EH (cell line): ENCODE results near the gene DNAJB9.

Source experiments
- DNase-seq: peaks from one replicate; pipeline ENCODE4 v3.0.0-alpha.2; 2015; ENCODE audit warnings: low read depth

DNAJB9 gene

DNA sequence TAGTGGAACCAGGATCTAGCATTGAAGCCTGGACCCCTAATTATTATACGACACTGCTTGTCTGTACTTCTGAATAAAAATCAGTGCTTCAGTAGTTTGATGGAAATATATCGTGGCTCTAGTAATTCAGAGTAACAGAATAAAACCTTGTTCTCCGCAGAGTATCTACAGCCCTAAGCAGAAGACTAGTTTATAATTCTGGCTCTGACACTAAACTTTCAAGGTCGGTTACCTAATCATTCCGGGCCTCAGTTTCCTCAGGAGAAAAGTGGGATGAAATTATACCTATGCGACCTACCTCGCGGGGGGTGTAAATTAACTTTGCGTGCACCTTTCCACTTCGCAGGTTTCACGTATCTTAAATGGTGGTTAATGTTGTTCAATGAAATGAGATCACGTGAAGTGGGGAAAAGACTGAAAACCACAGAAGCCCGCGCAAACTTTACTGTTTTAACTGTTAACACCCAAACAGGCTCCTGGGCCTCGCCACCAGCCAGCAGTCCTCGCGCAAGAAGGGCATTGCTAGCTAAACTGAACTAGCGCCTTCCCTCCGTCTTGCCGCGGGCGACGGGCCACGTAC, 783 bp upstream of the DNAJB9 start:
- no peak for DNase-seq

DNA sequence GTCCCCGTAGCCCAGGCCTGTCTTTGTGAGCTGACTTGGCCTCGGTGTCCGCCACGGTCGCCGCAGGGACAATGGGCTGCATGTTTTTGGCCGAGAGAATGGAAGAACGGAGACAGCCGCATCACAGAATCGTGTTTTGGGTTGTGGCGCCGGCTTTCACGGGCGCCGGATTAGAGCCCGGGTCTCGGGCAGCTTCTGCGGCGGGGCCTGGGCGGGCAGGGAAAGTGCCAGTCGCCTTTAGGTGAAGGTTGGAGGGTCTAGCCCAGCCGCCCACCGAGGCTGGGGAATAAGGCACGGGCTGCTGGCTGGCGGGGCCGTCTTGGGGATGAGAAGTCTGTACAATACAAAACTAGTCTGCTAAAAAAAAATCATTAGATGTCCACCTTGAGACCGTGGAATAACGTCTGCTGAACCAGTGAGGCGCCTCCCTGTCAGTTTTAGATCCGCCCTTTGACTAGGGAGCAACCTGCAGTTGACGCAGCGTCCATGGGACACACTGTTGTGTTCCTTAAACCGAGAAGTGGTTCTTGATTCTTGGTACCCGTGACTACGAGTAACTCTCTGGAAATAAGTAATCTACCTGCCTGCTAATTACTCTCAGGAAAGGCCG, 577 bp downstream of the DNAJB9 start:
- DNase-seq, result peak; percentile 52

DNA sequence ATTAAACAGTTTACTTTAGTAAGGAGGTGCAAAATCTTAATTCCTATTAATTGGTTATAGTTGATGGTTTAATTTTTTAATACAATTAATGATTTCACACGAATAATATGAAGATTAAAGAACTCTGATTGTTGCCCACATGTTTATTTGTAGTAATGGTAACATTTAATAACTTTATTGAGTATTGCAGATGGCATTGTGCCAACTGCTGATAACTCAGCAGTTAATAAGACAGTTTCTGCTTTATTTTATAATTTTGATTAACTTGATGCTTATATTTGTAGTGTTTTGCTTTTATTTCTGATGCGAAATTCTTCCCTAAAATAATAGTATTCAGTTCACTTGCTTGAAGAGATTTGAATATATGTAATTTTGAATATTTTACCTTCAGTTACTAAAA, 2.8 kb downstream of the DNAJB9 start:
- no peak for DNase-seq

DNA sequence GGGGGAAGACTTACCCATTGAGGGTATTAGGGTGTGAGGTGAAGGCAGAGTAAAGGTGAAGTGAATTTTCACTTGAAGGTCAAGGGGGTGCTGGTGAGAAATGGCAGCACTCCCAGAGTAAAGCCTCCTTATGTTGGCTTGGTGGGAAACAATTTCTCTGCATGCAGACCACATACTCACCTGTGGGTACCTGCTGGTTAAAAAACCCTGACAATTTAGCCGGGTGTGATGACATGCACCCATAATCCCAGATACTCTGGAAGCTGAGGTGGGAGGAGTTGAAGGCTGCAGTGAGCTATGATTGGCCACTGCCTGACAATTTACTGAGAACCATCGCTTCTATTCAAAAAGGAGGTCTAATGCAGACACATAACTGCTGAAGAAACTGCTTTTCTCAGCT, 5.5 kb downstream of the DNAJB9 start:
- DNase-seq, result no peak

DNA sequence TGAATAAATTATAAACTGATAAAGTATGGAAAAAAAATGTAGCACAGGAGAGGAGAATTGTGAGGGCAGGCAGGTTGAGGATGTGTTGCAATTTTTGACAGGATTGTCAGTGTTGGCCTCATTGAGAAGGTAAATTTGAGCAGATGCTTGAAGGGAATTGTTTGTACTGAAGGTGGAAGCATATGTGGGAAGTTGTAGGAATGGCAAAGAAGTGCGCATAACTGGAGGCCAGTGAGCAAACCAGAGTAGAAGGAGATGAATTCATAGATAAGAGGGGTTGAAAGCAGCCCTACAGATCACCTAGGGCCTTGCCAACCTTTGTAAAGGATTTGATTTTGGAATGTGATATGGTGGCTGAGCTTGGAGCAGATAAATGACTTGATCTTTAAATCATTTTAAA, 6.4 kb downstream of the DNAJB9 start:
- DNase-seq, result no peak

DNA sequence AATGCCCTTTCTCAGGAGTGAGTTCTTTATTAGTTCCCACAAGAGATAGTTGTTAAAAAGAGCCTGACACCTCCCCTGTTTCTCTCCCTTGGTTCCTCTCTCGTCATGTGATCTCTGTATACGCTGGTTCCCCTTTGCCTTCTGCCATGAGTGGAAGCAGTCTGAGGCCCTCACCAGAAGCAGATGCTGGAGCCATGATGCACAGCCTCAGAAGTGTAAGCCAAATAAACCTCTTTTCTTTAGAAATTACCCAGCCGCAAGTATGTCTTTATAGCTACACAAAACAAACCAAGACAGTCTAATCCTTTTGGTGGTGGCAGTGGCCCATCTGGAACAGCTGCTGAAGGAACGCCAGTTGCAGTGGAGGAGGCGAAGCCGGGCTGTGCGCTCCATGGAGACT, 9.3 kb downstream of the DNAJB9 start:
- no peak for DNase-seq

DNA sequence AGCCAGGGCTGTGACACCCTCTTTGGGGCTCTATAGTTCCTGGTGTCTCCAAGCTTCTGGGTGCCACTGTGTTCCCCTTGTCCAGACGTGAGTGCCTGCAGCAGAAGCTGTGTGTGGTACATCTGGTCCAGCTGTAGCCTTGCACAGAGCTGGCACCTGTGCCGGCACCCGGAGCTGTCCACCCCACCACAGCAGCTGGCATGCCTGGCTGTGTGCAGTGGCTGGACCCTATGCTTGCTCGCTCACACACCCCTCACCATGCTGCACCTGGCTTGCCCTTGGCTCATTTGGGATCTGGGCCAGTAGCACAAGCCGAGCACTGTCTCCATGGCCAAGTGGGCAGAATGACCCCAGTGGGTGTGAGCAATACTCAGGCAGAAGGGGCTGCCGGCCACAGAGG, 10.6 kb downstream of the DNAJB9 start:
- DNase-seq, result no peak

DNA sequence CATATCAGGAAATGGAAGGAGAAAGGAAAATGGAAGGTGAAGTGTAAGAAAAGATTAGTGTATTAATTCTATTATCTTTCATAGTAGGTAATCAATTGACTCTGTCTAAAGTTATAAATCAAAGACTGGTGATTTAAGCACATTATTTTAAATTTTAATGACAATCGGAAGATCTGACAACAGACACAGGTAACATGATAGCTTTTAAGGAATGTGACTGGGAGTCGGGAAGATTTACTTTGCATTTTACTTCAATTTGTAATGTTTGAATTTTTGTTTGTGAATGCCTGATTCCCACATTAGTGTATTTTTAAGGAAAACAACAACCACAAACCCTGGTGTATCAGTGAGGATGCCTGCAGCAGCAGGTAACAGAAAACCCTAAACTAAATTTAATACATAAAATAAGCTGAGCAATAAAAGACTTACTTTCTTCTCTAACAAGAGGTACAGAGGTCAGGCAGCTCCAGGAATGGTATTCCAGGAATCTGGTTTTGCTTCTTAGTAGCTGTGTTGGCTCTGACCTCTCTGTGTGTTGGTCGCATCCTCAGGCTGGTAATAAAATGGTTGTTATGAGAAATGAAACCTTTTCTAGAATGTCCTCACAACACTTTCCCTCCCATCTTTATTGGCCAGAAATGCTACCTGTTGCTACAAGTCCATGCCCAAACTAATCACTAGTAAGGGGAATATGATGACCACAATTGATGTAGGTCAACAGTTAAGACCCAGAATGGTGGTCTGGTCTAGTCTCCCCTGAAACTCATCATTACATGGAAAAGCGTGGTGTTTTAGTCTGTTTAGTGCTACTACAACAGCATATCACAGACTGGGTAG, 12.2 kb downstream of the DNAJB9 start:
- peak; percentile 60 for DNase-seq

DNA sequence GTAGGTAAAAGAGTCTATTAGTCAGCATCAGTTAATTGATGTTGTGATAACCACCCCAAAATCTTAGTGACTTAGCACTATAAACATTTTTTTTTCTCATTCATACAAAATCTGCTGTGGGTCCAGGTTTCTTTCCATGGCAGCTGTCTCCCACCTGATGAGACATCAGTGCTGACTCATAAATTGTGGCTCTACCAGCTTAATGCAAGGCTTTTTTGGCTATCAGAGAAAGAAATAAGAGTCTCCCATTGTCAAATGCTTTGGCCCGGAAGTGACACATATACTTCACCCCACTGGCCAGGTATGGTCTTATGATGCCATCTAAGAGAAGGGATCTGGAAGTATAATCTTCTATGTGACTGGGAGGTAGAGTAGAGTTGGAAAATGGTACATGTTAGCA, 14.5 kb downstream of the DNAJB9 start:
- DNase-seq, result no peak

DNA sequence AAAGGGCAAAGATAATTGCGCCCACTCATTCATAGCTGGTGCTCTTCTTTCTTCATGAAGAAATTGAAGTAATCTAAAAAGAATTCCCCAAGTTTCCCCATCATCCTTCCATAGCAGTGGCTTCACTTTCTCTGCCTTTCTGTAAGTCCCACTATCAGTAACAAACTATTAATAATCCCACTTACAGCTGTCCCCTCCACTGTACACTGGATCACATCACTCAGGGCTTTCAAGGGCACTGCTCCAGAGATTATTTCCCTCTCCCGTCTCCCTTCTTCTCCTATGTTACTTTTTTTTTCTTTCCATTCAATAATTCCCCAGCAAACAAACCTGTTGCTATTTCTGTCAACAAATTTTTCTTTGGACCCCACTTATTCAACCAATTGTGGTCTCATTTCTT, 16.2 kb downstream of the DNAJB9 start:
- DNase-seq, result no peak

DNA sequence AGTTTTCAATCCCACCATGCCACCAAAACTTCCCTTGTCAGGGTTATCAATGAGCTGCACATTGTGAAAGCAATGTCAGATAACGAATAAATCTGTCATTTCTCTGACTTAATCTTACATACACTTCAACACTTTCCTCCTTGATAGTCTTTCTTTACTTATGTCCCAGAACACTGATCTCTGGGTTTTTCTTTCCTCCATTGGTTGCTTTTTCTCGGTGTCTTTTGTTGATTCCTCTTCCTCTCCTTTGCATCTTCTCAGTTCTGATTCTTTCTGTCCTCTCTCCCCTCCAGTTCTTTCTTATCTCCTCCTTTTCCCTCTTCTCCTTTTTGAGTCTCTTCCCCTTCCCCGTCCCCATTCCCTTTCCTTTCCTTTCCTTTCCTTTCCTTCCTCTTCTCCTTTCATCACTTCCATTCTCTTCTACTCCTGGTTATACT, 16.6 kb downstream of the DNAJB9 start:
- no peak for DNase-seq

DNA sequence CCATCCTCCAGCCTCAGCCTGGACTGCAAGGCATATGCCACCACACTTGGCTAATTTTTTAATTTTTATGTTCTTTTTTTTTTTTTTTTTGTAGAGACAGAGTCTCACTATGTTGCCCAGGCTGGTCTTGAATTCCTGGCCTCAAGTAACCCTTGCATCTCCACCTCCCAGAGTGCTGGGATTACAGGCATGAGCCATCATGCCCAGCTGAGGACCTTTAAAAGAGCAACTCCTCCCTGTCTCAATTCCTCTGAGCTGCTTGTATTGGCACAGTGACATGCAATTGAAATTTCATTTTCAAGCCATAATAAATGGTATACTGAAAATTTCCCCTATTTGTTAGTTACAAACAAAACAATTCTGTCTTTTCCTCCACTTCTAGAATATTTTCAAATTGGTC, 19.5 kb downstream of the DNAJB9 start:
- DNase-seq, result no peak

DNA sequence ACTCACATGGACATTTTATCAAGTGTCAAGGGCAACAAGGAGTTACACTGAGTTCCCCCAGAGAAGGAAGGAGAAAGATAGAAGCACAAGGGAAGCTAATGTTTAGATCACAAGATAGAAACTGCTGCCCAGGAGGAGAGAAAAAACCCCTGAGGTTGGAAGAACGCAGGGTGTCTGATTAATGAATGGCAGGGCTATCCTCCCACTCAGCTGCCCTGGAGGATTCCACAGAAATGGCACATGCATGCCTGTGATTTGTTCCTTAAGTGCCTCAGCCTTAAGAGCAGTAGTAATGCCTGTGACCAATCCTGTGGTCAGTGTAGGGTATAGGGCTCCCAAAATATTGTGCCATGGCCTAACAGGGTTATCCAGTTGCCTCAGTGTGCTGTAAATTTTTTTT, 20.2 kb downstream of the DNAJB9 start:
- no peak for DNase-seq

DNA sequence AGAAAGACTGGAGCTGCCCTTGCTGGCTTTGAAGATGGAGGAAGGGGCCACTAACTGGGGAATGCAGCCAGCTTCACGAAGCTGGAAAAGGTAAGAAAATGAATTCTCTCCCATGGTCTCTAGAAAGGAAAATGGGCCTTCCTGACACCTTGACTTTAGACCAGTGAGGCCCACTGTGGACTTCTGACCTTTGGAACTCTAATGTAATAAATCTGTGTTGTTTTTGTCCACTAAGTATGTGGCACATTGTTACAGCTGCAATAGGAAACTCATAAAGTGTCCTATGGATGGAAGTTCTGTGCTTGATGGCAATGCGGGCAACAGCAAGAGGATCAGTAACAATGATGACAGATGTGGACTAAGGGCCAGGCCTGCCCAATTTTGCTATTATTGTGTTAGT, 20.9 kb downstream of the DNAJB9 start:
- DNase-seq, result no peak

DNA sequence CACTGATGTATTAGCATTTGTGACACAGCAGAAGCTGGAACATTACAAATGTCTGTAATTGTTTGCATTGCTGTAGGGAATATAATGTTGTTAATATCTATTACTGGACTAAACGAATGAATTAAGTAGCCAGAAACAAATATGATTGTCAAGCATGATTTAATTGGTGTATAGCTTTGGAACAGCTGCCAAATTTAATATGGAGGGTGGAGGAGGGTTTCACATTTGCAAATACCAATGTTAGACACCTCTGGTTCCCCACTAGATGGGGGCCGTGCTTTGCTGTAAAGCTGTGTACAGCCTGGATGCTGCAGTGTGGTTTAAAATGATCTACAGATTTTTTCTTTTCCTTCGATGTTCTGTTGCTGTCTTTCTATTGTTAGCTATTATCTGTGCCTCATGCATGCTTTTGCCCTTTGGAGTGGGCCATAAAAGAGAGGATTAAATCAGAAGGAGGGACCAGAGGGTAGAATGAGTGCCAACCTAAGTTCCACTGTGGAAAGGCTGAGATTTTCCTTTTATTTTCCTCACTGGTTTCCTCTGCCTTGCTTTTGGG, 23.1 kb downstream of the DNAJB9 start:
- peak; percentile 19 for DNase-seq

DNA sequence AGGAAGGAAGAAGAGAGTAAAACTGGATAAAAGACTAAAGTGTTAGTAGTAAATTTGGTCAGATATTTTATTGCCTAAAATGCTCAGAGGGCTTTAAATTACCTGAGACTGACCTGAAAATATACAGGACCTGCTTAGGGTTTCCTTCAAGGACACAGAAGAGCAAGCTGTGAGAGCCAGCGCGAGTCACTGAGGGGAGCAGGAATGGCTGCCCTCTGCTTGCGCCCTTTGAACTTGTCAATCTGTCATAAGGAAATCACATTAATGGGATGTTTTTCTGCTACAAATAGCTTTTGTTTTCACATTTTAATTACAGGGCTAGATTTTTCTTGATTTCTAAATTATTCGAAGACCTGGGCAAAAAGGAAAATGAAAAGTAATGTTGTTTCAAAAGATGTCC, 26.9 kb downstream of the DNAJB9 start:
- DNase-seq, result no peak

DNA sequence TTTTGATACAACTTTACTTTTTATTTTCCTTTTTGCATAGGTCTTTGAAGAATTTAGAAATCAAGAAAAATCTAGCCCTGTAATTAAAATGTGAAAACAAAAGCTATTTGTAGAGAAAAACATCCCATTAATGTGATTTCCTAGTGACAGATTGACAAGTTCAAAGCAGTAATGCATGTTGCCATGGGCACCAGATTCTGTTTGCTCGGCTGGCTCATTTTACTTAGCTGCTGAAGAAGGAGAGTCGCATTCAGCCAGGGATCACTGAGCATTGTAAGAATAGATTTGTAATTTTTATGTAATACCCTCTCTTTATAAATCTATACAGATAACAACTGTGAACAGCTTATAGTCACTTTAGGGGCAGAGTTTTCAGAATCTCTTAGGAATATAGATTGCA, 28.5 kb downstream of the DNAJB9 start:
- DNase-seq, result no peak

DNA sequence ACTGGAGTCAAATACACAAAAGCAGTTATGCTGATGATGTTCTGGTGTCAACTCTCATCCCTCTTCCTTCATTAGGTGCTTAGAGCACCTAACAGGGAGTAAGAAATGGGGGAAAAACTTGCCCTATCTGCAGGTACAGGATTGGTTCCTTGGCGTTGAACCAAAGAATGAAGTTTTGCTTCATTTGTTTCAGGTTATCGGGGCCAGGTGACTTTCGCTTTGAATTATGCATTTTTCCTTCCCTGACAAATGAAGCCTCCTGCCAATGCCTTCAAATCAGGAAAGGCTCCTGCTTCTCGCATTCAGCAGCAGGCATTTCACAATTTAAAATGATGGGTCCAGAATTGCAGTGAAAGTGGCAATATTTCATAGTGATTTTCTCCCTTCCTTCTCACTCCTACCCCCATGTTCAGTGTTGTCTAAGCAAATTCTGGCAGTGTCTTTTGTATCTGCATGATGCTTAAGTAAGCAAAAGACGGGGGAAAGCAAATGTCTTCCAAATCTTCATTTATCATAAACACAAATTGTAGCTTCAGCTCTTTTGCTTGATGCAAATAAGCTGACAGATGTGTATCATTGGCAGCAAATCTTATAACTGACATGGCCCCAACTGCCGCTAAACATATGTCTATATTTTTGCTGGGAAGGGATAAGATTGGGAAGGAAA, 29.4 kb downstream of the DNAJB9 start:
- no peak for DNase-seq

DNA sequence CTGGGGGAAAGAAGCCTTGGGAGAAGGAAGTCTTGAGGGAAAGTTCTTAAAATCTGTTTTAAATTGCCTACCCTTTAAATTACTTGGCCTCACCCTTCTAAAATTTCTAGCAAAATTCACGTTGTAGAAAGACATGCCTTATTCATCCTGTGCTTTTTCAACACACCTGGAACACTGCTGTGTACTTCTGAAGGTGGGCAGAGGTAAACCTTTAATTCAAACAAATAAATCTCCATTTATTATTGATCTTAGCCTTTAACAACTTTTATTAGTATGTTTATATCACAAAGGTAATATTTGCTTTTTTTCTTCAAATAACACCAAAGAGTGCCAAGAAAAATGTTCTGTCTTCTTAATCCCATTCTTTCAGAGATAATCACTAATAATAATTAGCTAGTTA, 30.7 kb downstream of the DNAJB9 start:
- DNase-seq, result no peak

DNA sequence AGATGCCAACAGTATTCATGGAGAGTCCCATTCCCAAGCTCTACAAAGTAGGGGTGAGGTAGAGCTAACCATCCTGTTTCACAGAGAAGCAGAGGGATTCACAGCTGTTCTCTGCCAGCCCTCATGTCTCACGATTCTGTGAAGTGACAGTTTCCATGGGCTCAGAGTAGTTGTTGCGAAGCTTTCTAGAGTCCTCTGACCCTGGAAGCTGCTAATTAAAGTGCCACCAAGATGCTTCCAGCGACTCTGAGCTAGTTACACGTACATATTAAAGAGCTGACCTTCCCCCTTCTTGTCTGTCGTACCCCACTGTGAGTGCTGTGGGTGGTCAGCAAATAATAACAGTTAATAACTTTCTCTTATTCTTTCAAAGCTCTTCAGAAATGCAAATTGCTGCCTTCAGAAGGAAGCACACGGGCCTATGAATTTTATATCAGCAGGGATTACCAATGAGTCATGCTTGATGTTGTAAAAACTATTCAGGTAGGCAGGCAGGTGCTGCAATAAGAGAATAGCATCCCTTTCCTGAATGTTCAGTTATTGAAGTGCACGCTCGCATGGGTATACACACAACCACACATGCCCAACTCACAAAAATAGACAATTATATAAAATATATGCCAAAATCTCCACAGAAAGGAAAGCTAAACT, 34.1 kb downstream of the DNAJB9 start:
- no peak for DNase-seq

DNA sequence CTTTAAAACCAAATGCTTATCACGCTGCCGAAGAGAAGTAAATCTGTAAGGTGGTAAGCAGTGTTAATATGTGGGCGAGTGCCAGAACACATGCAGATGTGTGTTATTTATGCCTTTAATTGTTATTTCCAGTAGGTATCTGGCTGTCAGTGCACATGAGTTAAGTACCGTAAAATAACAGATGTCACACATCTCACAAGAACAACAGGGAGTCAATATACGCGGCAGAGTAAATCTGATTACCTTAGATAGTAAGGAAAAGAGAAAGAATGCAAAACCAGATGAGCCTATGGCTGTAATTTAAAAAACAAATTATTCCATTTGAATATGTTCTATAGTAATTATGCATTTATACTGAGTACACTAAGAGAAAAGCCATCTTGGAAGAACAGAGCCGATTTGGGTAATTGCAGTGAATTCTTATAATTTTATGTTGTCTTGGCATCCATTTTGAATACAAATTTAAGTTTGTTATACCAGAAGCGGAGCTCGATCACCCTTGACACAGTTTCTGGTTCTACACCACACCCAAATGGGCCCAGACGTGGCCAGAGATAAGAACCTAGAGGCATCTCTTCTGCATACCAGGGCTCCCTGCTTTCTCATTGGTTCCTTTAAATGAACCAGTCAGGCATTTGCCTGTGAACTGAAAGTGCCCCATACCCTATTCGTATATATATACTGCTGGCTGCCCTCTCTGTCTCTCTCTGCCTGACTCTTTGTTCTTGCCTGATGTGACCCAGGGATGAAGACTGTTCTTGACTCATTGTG, 34.8 kb downstream of the DNAJB9 start:
- DNase-seq, result no peak
